8988T (cell line): ENCODE data around the gene NDRG4.

ENCODE experiments used
- DNase-seq: peaks from one replicate; pipeline ENCODE4 v3.0.0; 2011

NDRG4 gene

GRCh38 chr16:58510776-58511628 lies 11.1 kb downstream of the NDRG4 start:
- no peak for DNase-seq

- DNase-seq, result peak; percentile 78
Measured at GRCh38 chr16:58511933-58512815, 12.2 kb downstream of the NDRG4 start.

GRCh38 chr16:58513874-58514273 lies 13.9 kb downstream of the NDRG4 start:
- DNase-seq, result no peak

GRCh38 chr16:58515125-58515870 lies 15.4 kb downstream of the NDRG4 start, which contains the start of gene SETD6:
SETD6 (plus strand) TSS chr16:58515517; CDS start chr16:58515538, 21 bp downstream.
- DNase-seq, result peak; percentile 95

GRCh38 chr16:58515871-58516767 lies 16.2 kb downstream of the NDRG4 start:
- no peak for DNase-seq

- DNase-seq, result no peak
Measured at GRCh38 chr16:58516768-58517107, 16.8 kb downstream of the NDRG4 start.

GRCh38 chr16:58518083-58518979 lies 18.4 kb downstream of the NDRG4 start:
- DNase-seq, result no peak

GRCh38 chr16:58518980-58519368 lies 19.0 kb downstream of the NDRG4 start:
- DNase-seq, result no peak

GRCh38 chr16:58519707-58520106 lies 19.8 kb downstream of the NDRG4 start:
- DNase-seq, result no peak

- DNase-seq, result no peak
Measured at GRCh38 chr16:58530179-58530578, 30.2 kb downstream of the NDRG4 start.

GRCh38 chr16:58532414-58532813 lies 32.5 kb downstream of the NDRG4 start:
- DNase-seq, result no peak

GRCh38 chr16:58533751-58534470 lies 34.0 kb downstream of the NDRG4 start:
- no peak for DNase-seq

- no peak for DNase-seq
Measured at GRCh38 chr16:58535100-58535499, 35.2 kb downstream of the NDRG4 start.

GRCh38 chr16:58536278-58536677 lies 36.3 kb downstream of the NDRG4 start:
- DNase-seq, result no peak

GRCh38 chr16:58537124-58537906 lies 37.4 kb downstream of the NDRG4 start:
- DNase-seq, result no peak

GRCh38 chr16:58541711-58542110 lies 41.8 kb downstream of the NDRG4 start:
- no peak for DNase-seq

- no peak for DNase-seq
Measured at GRCh38 chr16:58542291-58542690, 42.3 kb downstream of the NDRG4 start.

GRCh38 chr16:58543685-58544084 lies 43.7 kb downstream of the NDRG4 start:
- DNase-seq, result no peak

- DNase-seq, result no peak
Measured at GRCh38 chr16:58548378-58548777, 48.4 kb downstream of the NDRG4 start.
